GM18951 (cell line): ENCODE data around the gene AFMID.

ENCODE experiments used
- POLR2A ChIP-seq: IDR thresholded peaks from 4 replicates; pipeline ENCODE4 v1.6.1; 2011; ENCODE audit warnings: mild to moderate bottlenecking; ENCODE audit not compliant: insufficient read length, insufficient read depth; ENCODE audit errors: extremely low read depth
- in situ Hi-C: fragments of 300-500 bp; cut with MboI; formaldehyde crosslinking; loops from one replicate; pipeline ENCODE4 v1.12.0; 2022; ENCODE audit warnings: low sequenced_read_pairs, mixed read lengths, inconsistent platforms; ENCODE audit not compliant: unreplicated experiment

AFMID gene

DNA sequence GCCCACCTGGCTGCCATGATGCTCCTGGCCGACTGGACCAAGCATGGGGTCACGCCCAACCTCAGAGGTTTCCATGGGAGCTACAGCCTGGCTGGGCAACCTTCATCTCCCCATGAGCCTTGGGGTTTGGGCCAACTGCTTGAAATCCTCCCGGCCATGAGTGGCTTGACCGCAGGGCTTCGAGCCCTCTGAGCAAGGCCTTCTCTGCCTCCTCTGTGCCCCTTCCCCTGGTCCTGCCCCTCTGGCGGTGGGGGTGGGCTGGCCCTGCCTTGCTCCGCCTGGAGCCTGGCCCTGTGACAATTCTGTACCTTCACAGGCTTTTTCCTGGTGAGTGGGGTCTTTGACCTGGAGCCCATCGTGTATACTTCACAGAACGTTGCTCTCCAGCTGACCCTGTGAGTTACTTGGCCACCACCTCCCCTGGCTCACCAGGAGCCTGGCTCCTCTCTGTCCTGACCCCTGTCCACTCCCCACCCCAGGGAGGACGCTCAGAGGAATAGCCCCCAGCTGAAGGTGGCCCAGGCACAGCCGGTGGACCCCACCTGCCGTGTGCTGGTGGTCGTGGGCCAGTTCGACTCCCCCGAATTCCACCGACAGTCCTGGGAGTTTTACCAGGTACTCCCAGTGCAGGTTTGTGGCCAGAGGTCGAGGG, 18.1 kb downstream of the AFMID start:
- in situ Hi-C loops, result no loop called here
- TF ChIP-seq POLR2A, result no peak

DNA sequence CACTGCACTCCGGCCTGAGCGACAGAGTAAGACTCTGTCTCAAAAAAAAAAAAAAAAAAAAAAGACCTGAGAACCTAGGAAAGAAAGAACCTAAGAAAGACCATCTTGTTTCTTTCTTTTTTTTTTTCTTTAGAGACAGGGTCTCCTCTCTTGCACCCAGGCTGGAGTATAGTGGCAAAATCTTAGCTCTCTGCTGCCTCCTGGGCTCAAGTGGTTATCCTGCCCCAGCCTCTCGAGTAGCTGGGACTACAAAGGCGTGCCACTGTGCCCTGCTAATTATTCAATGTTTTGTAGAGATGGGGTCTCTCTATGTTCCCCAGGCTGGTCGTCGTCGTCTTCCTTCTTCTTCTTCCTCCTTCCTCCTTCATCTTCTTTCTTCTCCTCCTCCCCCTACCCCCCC, 19.1 kb downstream of the AFMID start:
- TF ChIP-seq POLR2A, result no peak
- in situ Hi-C loops, result no loop called here

DNA sequence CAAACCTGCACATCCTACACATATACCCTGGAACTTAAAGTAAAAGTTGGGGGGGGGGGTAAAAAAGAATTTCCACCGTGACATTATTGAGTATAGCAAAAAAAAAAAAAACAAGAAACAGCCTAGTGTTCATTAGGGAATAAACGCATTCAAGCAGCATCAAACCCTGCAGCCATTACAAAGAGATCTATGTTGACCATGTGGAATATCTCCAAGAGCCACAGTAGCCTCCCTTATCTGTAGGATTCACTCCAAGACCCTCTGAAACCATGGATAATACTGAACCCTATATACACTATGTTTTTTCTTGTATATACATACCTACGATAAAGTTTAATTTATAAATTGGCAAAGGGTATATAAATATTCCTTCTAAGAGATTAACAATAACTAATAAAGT, 21.3 kb downstream of the AFMID start:
- no peak for TF ChIP-seq POLR2A
- in situ Hi-C loops, result no loop called here

DNA sequence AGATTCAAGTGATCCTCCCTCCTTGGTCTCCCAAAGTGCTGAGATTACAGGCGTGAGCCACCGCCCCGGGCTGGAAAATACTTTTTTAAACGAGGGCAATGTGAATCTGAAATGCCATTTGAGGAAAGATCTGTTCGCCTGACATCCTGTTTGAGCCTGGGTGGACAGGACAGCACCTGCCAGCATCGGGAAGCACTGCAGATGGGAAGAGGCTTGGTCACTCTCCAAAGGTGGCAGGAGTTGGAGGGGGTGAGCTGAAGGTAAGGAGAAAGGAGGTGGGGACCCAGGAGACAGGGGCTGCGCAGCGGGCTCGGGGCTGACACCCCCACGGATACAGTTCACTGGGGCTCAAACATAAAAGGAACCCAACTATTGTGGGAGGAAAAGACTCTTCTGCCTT, 22.9 kb downstream of the AFMID start:
- in situ Hi-C loops, result no loop called here
- TF ChIP-seq POLR2A, result no peak

DNA sequence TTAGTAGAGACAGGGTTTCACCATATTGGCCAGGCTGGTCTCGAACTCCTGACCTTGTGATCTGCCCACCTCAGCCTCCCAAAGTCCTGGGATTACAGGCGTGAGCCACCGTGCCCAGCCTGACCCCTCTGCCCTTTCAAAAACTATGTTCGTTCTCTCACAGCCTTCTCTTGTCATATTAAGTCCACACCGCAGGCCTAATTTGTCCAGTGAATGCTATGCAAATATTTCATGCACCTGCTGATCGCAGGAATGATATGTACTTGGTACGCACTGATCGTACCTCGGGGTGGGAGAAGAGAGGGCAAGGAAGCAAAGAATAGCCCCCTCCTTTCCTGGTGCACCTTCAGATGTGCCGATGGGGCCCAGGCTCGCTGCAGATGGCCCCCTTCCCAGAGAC, 23.9 kb downstream of the AFMID start:
- no peak for TF ChIP-seq POLR2A
- in situ Hi-C loops, result no loop called here

DNA sequence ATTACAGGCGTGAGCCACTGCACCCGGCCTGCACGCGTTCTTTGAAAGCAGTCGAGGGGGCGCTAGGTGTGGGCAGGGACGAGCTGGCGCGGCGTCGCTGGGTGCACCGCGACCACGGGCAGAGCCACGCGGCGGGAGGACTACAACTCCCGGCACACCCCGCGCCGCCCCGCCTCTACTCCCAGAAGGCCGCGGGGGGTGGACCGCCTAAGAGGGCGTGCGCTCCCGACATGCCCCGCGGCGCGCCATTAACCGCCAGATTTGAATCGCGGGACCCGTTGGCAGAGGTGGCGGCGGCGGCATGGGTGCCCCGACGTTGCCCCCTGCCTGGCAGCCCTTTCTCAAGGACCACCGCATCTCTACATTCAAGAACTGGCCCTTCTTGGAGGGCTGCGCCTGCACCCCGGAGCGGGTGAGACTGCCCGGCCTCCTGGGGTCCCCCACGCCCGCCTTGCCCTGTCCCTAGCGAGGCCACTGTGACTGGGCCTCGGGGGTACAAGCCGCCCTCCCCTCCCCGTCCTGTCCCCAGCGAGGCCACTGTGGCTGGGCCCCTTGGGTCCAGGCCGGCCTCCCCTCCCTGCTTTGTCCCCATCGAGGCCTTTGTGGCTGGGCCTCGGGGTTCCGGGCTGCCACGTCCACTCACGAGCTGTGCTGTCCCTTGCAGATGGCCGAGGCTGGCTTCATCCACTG, 27.0 kb downstream of the AFMID start, which contains the start of gene BIRC5:
BIRC5 (plus strand) TSS at position 238 of the 690 bp plus-strand sequence; CDS start at position 302, 64 bp downstream.
- TF ChIP-seq POLR2A, result peak; percentile 75
- in situ Hi-C loops, result no loop called here

DNA sequence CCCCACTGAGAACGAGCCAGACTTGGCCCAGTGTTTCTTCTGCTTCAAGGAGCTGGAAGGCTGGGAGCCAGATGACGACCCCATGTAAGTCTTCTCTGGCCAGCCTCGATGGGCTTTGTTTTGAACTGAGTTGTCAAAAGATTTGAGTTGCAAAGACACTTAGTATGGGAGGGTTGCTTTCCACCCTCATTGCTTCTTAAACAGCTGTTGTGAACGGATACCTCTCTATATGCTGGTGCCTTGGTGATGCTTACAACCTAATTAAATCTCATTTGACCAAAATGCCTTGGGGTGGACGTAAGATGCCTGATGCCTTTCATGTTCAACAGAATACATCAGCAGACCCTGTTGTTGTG, 27.5 kb downstream of the AFMID start:
- no peak for TF ChIP-seq POLR2A
- in situ Hi-C loops, result no loop called here

DNA sequence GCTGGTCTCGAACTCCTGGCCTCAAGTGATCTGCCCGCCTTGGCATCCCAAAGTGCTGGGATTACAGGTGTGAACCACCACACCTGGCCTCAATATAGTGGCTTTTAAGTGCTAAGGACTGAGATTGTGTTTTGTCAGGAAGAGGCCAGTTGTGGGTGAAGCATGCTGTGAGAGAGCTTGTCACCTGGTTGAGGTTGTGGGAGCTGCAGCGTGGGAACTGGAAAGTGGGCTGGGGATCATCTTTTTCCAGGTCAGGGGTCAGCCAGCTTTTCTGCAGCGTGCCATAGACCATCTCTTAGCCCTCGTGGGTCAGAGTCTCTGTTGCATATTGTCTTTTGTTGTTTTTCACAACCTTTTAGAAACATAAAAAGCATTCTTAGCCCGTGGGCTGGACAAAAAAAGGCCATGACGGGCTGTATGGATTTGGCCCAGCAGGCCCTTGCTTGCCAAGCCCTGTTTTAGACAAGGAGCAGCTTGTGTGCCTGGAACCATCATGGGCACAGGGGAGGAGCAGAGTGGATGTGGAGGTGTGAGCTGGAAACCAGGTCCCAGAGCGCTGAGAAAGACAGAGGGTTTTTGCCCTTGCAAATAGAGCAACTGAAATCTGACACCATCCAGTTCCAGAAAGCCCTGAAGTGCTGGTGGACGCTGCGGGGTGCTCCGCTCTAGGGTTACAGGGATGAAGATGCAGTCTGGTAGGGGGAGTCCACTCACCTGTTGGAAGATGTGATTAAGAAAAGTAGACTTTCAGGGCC, 32.4 kb downstream of the AFMID start:
- in situ Hi-C loops, result no loop called here
- no peak for TF ChIP-seq POLR2A

DNA sequence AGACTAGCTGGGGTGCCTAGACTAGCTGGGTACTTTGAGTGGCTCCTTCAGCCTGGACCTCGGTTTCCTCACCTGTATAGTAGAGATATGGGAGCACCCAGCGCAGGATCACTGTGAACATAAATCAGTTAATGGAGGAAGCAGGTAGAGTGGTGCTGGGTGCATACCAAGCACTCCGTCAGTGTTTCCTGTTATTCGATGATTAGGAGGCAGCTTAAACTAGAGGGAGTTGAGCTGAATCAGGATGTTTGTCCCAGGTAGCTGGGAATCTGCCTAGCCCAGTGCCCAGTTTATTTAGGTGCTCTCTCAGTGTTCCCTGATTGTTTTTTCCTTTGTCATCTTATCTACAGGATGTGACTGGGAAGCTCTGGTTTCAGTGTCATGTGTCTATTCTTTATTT, 35.9 kb downstream of the AFMID start:
- no peak for TF ChIP-seq POLR2A
- in situ Hi-C loops, result no loop called here

DNA sequence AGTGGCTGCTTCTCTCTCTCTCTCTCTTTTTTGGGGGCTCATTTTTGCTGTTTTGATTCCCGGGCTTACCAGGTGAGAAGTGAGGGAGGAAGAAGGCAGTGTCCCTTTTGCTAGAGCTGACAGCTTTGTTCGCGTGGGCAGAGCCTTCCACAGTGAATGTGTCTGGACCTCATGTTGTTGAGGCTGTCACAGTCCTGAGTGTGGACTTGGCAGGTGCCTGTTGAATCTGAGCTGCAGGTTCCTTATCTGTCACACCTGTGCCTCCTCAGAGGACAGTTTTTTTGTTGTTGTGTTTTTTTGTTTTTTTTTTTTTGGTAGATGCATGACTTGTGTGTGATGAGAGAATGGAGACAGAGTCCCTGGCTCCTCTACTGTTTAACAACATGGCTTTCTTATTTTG, 36.6 kb downstream of the AFMID start:
- in situ Hi-C loops, result no loop called here
- no peak for TF ChIP-seq POLR2A

DNA sequence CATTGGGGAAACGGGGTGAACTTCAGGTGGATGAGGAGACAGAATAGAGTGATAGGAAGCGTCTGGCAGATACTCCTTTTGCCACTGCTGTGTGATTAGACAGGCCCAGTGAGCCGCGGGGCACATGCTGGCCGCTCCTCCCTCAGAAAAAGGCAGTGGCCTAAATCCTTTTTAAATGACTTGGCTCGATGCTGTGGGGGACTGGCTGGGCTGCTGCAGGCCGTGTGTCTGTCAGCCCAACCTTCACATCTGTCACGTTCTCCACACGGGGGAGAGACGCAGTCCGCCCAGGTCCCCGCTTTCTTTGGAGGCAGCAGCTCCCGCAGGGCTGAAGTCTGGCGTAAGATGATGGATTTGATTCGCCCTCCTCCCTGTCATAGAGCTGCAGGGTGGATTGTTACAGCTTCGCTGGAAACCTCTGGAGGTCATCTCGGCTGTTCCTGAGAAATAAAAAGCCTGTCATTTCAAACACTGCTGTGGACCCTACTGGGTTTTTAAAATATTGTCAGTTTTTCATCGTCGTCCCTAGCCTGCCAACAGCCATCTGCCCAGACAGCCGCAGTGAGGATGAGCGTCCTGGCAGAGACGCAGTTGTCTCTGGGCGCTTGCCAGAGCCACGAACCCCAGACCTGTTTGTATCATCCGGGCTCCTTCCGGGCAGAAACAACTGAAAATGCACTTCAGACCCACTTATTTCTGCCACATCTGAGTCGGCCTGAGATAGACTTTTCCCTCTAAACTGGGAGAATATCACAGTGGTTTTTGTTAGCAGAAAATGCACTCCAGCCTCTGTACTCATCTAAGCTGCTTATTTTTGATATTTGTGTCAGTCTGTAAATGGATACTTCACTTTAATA, 37.3 kb downstream of the AFMID start:
- no peak for TF ChIP-seq POLR2A
- in situ Hi-C loops, result no loop called here

DNA sequence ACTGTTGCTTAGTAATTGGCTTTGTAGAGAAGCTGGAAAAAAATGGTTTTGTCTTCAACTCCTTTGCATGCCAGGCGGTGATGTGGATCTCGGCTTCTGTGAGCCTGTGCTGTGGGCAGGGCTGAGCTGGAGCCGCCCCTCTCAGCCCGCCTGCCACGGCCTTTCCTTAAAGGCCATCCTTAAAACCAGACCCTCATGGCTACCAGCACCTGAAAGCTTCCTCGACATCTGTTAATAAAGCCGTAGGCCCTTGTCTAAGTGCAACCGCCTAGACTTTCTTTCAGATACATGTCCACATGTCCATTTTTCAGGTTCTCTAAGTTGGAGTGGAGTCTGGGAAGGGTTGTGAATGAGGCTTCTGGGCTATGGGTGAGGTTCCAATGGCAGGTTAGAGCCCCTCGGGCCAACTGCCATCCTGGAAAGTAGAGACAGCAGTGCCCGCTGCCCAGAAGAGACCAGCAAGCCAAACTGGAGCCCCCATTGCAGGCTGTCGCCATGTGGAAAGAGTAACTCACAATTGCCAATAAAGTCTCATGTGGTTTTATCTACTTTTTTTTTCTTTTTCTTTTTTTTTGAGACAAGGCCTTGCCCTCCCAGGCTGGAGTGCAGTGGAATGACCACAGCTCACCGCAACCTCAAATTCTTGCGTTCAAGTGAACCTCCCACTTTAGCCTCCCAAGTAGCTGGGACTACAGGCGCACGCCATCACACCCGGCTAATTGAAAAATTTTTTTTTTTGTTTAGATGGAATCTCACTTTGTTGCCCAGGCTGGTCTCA, 38.1 kb downstream of the AFMID start:
- in situ Hi-C loops, result no loop called here
- no peak for TF ChIP-seq POLR2A

DNA sequence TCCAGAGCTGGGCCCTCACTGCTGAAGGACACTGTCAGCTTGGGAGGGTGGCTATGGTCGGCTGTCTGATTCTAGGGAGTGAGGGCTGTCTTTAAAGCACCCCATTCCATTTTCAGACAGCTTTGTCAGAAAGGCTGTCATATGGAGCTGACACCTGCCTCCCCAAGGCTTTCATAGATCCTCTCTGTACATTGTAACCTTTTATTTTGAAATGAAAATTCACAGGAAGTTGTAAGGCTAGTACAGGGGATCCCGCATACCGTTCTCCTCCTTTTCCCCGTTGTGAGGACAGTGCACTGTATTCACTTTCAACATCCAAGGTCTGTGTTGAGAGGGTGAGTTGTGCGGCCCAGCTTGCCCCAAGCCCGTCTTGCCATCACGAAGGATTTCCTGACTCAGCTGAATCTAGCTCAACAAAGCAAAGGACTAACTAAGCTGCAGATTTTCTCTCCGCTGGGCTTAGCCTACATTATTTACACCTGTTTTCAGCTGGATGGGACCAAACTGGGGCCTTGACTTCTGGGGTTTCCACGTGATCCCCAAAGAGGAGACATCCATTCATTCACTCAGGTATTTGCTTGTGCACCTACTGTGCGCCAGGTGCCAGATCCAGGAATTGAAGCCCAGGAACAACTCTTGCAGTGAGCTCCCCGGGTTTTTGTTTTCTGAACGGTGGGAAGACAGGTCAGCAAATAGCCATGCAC, 39.0 kb downstream of the AFMID start:
- in situ Hi-C loops, result no loop called here
- TF ChIP-seq POLR2A, result no peak
